B cell (primary cell): Measurements from ENCODE around the gene FADD. TPM values are rescaled to one million over a fixed set of nuclear protein-coding genes. Genes with fewer than 3 reads are reported as not detected.

Experiments
- ATAC-seq: fragments of 200-7000 bp; cut with Tn5 transposase; one replicate; pipeline ENCODE4 v1.10.0; 2021; ENCODE audit warnings: low read depth, mild to moderate bottlenecking, moderate number of reproducible peaks, moderate library complexity
- CTCF ChIA-PET: fragments of 350-600 bp; sonication (Branson Sonifier 250); formaldehyde crosslinking; loops from one replicate; lab custom pipeline; 2021; ENCODE audit warnings: antibody characterized with exemption, inconsistent platforms; lab: Charles Lee
- POLR2A ChIA-PET: fragments of 350-600 bp; sonication (Branson Sonifier 250); formaldehyde crosslinking; loops from one replicate; lab custom pipeline; 2021; ENCODE audit warnings: antibody characterized with exemption; lab: Charles Lee
- DNase-seq: peaks from one replicate; pipeline ENCODE4 v3.0.0; 2013
- H2AFZ ChIP-seq: 2 replicates; pipeline ENCODE4 v1.6.1; 2012; ENCODE audit warnings: mild to moderate bottlenecking, low read depth, low read length; ENCODE audit not compliant: insufficient read depth, poor library complexity, severe bottlenecking
- H3K27ac ChIP-seq, 2 donors: 1 replicate in 1 of 2; 2 replicates in 1 of 2; pipeline ENCODE4 v1.5.1; 2012 to 2013; ENCODE audit warnings: low read length in 2 of 2, mild to moderate bottlenecking in 2 of 2, moderate library complexity in 1 of 2
- H3K27me3 ChIP-seq, 4 experiments: fragments of 200-600 bp in 1 of 4; sonication (generic) in 1 of 4; replicated peaks in 1 of 4; 1 replicate in 2 of 4; 2 replicates in 2 of 4; pipeline versions ENCODE4 v1.6.1 to v1.7.0; 2013 to 2016; ENCODE audit warnings: low read length in 3 of 4, mild to moderate bottlenecking in 2 of 4, mixed read lengths in 1 of 4, moderate library complexity in 1 of 4; ENCODE audit not compliant: insufficient read depth in 4 of 4, control insufficient read depth in 3 of 4; ENCODE audit errors: control extremely low read depth in 1 of 4
- H3K36me3 ChIP-seq, 2 experiments: replicated peaks in 1 of 2; 1 replicate in 1 of 2; 2 replicates in 1 of 2; pipeline versions ENCODE4 v1.6.1 to v1.7.1; 2013; ENCODE audit warnings: low read length in 1 of 2; ENCODE audit not compliant: insufficient read depth in 2 of 2, control insufficient read depth in 1 of 2; ENCODE audit errors: control extremely low read depth in 1 of 2, extremely low read depth in 1 of 2
- H3K4me1 ChIP-seq, 2 donors: fragments of 200-600 bp in 1 of 2; sonication (generic) in 1 of 2; 1 replicate in 1 of 2; 2 replicates in 1 of 2; pipeline versions ENCODE4 v1.5.1 to v1.6.1; 2013 to 2017; ENCODE audit warnings: low read length in 2 of 2; ENCODE audit not compliant: control insufficient read depth in 2 of 2, insufficient read depth in 2 of 2
- H3K4me2 ChIP-seq: replicated peaks from 2 replicates; pipeline ENCODE3; 2012; ENCODE audit warnings: mild to moderate bottlenecking, low read depth, low read length; ENCODE audit not compliant: poor library complexity, severe bottlenecking
- H3K4me3 ChIP-seq, 5 experiments: fragments of 200-600 bp in 1 of 5; sonication (generic) in 1 of 5; 1 replicate in 3 of 5; 2 replicates in 2 of 5; pipeline versions ENCODE4 v1.5.1 to v1.7.0; 2011 to 2016; ENCODE audit warnings: low read length in 4 of 5, mild to moderate bottlenecking in 4 of 5, low read depth in 2 of 5, control low read depth in 1 of 5, moderate library complexity in 1 of 5; ENCODE audit not compliant: insufficient read depth in 1 of 5; ENCODE audit errors: control extremely low read depth in 1 of 5, extremely low read depth in 1 of 5
- H3K79me2 ChIP-seq: fragments of 200-600 bp; sonication (generic); one replicate; pipeline ENCODE4 v1.6.0; 2016; ENCODE audit warnings: low read length; ENCODE audit not compliant: control insufficient read depth, insufficient read depth
- H3K9ac ChIP-seq: fragments of 200-600 bp; sonication (generic); 2 replicates; pipeline ENCODE4 v1.6.1; 2017; ENCODE audit warnings: mild to moderate bottlenecking, low read length, moderate library complexity
- H3K9me3 ChIP-seq, 3 donors: one replicate each; pipeline versions ENCODE4 v1.6.1 to v1.7.1; 2013; ENCODE audit warnings: low read length in 2 of 3; ENCODE audit not compliant: control insufficient read depth in 2 of 3, insufficient read depth in 1 of 3; ENCODE audit errors: control extremely low read depth in 1 of 3
- H4K20me1 ChIP-seq: 2 replicates; pipeline ENCODE4 v1.6.0; 2012; ENCODE audit warnings: mild to moderate bottlenecking, low read length; ENCODE audit not compliant: insufficient read depth, control insufficient read depth, poor library complexity, severe bottlenecking
- H3K27ac Mint-ChIP-seq: one replicate; pipeline ENCODE4 v1.8.0; 2021; ENCODE audit warnings: mixed read lengths
- H3K27me3 Mint-ChIP-seq: one replicate; pipeline ENCODE4 v1.8.0; 2021; ENCODE audit warnings: mixed read lengths
- H3K4me1 Mint-ChIP-seq: one replicate; pipeline ENCODE4 v1.8.0; 2021; ENCODE audit warnings: mixed read lengths
- H3K4me3 Mint-ChIP-seq: one replicate; pipeline ENCODE4 v1.8.0; 2021; ENCODE audit warnings: mixed read lengths
- H3K9me3 Mint-ChIP-seq: one replicate; pipeline ENCODE4 v1.8.0; 2022; ENCODE audit warnings: mixed read lengths; ENCODE audit not compliant: insufficient read depth
- EZH2 ChIP-seq: IDR thresholded peaks from 2 replicates; pipeline ENCODE4 v1.6.1; 2012; ENCODE audit warnings: borderline replicate concordance, low read depth, mild to moderate bottlenecking, moderate library complexity, low read length; ENCODE audit not compliant: insufficient read depth, poor library complexity, severe bottlenecking
- WGBS: methylation state at CpG from one replicate; pipeline ENCODE4 v1.1.5; 2013; ENCODE audit warnings: missing lambda C conversion rate; ENCODE audit not compliant: insufficient coverage; 5-methylcytosine and 5-hydroxymethylcytosine counted together
- intact Hi-C: fragments of 100-400 bp; cut with micrococcal nuclease; formaldehyde crosslinking; loops from one replicate; pipeline ENCODE4 v1.10.0; 2022
- polyA plus RNA-seq: library from polyadenylated mRNA; depleted of rRNA; stranded (reverse); fragments of >200 nt; gene quantifications from 2 replicates; pipeline ENCODE4 v1.2.3, GENCODE V29; 2012
- total RNA-seq, 2 donors: library from RNA; stranded (reverse); fragments of 120-200 nt in 1 of 2; gene quantifications; 1 replicate in 1 of 2; 2 replicates in 1 of 2; pipeline versions ENCODE4 v1.2.3 to v1.2.4, GENCODE V29; 2013 to 2022
- TF ChIP-seq, protein P1 (sequence below): fragments of 200-600 bp; IDR thresholded peaks from one replicate; pipeline ENCODE4 v1.8.0; 2022; ENCODE audit warnings: antibody characterized with exemption, mild to moderate bottlenecking

FADD gene
- total and polyA plus RNA-seq, 2 donors (not counting 1 experiment from before 2014, with no cell fraction given): 5.4 to 26.6 TPM

- Histone ChIP-seq H3K79me2 (no peaks in the 10 kb centered on the region), H4K20me1 (no peaks in the 10 kb centered on the region), H2AFZ (no peak overlapping the region), H3K9me3 (peaks cover 0 to 3% (median 0%) of the 10 kb centered on the region in 3 donors), H3K4me1 (no peaks in the 10 kb centered on the region), H3K27ac (no peak overlapping the region), H3K4me3 (no peak overlapping the region), H3K4me2 (no peak overlapping the region), H3K27me3 (no peaks in the 10 kb centered on the region), H3K36me3 (no peaks in the 10 kb centered on the region), H3K9ac (no peak overlapping the region)
- ChIA-PET CTCF (no interaction called here), POLR2A (no interaction called here)
- H3K27me3 Mint-ChIP-seq: peaks cover 13% of the 10 kb centered on the region
- no peaks in the 10 kb centered on the region for H3K9me3 Mint-ChIP-seq
- DNase-seq (no peak), ATAC-seq (no peak)
- TF ChIP-seq, protein P1, sequence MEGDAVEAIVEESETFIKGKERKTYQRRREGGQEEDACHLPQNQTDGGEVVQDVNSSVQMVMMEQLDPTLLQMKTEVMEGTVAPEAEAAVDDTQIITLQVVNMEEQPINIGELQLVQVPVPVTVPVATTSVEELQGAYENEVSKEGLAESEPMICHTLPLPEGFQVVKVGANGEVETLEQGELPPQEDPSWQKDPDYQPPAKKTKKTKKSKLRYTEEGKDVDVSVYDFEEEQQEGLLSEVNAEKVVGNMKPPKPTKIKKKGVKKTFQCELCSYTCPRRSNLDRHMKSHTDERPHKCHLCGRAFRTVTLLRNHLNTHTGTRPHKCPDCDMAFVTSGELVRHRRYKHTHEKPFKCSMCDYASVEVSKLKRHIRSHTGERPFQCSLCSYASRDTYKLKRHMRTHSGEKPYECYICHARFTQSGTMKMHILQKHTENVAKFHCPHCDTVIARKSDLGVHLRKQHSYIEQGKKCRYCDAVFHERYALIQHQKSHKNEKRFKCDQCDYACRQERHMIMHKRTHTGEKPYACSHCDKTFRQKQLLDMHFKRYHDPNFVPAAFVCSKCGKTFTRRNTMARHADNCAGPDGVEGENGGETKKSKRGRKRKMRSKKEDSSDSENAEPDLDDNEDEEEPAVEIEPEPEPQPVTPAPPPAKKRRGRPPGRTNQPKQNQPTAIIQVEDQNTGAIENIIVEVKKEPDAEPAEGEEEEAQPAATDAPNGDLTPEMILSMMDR: no peak
- TF ChIP-seq EZH2: no peak
- no peaks in the 10 kb centered on the region for H3K4me1 Mint-ChIP-seq
- H3K4me3 Mint-ChIP-seq: no peak overlapping the region
- H3K27ac Mint-ChIP-seq: no peak overlapping the region
- intact Hi-C loops: no loop called here
These were observed 29.9 kb downstream of the FADD start for GRCh38 chr11:70233034-70233433.

DNA sequence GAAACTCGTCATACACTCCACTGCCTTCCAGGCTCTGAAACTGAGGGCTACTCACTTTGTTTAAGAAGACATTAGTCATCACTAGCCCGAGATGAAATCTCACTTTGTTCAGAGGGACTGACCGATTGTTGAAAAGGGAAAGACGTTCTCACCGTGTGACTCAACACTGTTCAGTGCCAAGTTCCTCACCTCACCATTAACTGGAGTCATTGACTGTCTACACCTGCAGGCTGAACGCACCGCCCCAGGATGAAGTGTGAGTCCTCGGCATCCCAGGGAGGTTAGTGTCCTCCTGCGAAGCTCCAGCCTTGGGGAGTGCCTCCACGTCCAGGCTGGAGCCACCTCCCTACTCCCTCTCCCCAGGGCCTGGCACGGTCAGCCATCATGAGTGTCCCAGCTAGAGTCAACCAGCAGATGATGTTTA, 30.4 kb downstream of the FADD start:
- intact Hi-C loops: no loop called here
- POLR2A ChIA-PET: interaction anchor here (0.6 kb wide), 1 partner anchor 60 kb away, joined by 5 read pairs; no protein-coding TSS in a partner anchor
- no peak for ATAC-seq
- Mint-ChIP-seq H3K27ac (no peak overlapping the region), H3K4me1 (no peaks in the 10 kb centered on the region), H3K4me3 (no peak overlapping the region), H3K9me3 (no peaks in the 10 kb centered on the region), H3K27me3 (peaks cover 13% of the 10 kb centered on the region)
- H3K27me3 ChIP-seq: no peaks in the 10 kb centered on the region
- DNase-seq: no peak
- peaks cover 0 to 3% (median 0%) of the 10 kb centered on the region in 3 donors for H3K9me3 ChIP-seq
- no peaks in the 10 kb centered on the region for H4K20me1 ChIP-seq
- no peaks in the 10 kb centered on the region for H3K79me2 ChIP-seq
- H3K4me1 ChIP-seq: no peaks in the 10 kb centered on the region
- no peak for TF ChIP-seq EZH2
- TF ChIP-seq, protein P1: no peak
- no peak overlapping the region for H2AFZ ChIP-seq
- no peak overlapping the region for H3K4me3 ChIP-seq
- no peaks in the 10 kb centered on the region for H3K36me3 ChIP-seq
- H3K4me2 ChIP-seq: no peak overlapping the region
- 82% methylated on average over 10 of the region's 11 CpGs for WGBS
- no peak overlapping the region for H3K27ac ChIP-seq
- CTCF ChIA-PET: no interaction called here
- H3K9ac ChIP-seq: no peak overlapping the region
